T-helper 1 cell treated with Interleukin-12 subunit alpha and Interleukin-12 subunit beta and Interleukin-4 antibody, amounts not matched to agents 30 μg/mL and 1 μg/mL, for 36 hours (primary cell): Measurements from ENCODE around the gene GRB10.

Experiments used
- H3K27ac Mint-ChIP-seq: one replicate; pipeline ENCODE4 v1.8.0; 2021; ENCODE audit warnings: mild to moderate bottlenecking, mixed read lengths
- H3K27me3 Mint-ChIP-seq: one replicate; pipeline ENCODE4 v1.8.0; 2021; ENCODE audit warnings: low read depth, mixed read lengths
- H3K36me3 Mint-ChIP-seq: one replicate; pipeline ENCODE4 v1.8.0; 2021; ENCODE audit warnings: low read depth, mixed read lengths
- H3K4me1 Mint-ChIP-seq: one replicate; pipeline ENCODE4 v1.8.0; 2021; ENCODE audit warnings: low read depth, mixed read lengths
- H3K4me3 Mint-ChIP-seq: one replicate; pipeline ENCODE4 v1.8.0; 2021; ENCODE audit warnings: mild to moderate bottlenecking, moderate library complexity, mixed read lengths
- H3K9me3 Mint-ChIP-seq: one replicate; pipeline ENCODE4 v1.8.0; 2021; ENCODE audit warnings: mixed read lengths

Gene GRB10

DNA sequence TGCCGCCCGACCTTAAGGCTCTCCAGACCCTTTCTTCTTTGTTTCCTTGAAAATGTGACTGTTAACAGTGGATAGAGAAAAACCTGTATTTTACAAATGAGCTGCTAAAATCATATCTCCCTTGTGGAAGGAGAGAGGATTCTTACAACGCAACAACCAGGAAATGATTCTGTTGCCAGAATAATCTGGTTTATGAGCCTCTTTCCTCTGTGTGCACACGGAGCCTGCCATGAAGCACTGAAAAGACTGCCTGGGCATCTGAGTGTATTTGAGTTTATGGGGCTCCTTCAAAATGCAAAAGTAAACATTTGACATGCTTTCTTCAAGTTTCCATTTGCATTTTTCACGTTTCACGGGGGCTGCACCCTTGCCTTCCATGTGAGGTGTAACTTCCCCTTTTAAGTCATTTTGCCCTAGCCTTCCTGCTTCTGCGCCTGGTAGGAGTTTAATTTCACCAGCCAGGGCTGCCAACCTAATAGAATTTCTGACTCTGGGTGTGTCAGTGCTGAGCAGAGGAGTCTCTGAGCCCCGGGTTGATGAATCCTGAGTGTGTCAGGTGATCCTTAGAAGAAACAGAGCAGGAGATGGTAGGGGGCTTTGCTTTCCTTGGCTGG is 101.2 kb downstream of the GRB10 start:
- Mint-ChIP-seq H3K36me3 (no peaks in the 10 kb centered on the region), H3K4me1 (no peaks in the 10 kb centered on the region), H3K9me3 (no peaks in the 10 kb centered on the region), H3K27me3 (peaks cover 27% of the 10 kb centered on the region), H3K27ac (no peak overlapping the region), H3K4me3 (no peak overlapping the region)

DNA sequence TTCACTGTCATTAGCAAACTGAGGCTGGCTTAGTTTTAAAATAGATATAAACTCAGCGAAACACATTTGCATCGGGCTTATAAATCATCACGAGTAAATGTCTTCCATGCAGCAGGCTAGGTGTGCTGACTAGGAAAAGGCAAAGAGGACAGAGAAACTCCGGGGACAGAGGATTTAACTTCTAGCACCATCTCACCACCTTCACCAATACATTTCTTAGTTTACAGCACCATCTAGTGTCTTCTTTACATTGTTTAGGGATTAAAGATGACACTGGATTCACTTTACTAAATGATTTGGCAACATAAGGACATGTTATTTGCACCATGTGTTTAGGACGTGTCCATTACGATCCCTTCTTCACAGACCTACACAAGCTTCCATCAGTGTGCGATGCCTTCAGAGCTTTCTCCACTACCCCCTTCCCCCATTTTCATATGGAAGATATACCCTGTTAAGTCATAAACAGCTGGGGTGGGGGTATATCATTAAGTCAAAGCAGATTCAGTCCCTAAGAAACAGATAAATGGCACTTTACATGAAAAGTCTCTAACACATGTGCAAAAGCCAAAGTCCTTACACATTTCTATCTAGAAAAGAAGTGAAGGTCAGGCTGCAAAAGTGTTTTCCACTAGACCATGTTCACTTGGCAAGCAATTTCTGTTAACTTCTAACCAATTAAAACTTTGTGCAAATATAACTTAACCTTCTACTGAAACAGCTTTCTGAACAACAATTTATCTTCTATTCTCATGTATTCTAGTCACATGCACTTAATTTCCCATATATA is 103.3 kb downstream of the GRB10 start:
- Mint-ChIP-seq H3K27me3 (peaks cover 23% of the 10 kb centered on the region), H3K36me3 (no peaks in the 10 kb centered on the region), H3K9me3 (no peaks in the 10 kb centered on the region), H3K27ac (no peak overlapping the region), H3K4me3 (no peak overlapping the region), H3K4me1 (no peaks in the 10 kb centered on the region)

DNA sequence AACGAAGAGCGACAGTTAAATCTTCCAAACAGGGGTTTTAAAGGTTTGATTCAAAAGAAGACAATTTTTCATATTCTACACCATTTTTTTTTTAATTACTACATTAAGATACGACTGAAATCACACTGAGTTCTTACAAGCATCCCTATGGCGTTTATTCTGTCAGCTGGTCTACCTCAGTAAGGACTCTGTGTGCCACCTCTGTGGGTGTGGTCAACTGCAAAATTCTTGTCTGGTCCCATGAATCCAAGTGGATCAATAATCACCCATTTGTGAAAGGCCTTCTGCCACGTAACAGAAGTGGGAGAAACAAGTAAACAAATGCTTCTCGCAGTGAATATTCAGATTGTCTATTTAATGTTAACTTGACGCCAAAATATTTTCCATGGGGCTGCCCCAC is 104.1 kb downstream of the GRB10 start:
- Mint-ChIP-seq H3K4me3 (no peak overlapping the region), H3K36me3 (no peaks in the 10 kb centered on the region), H3K9me3 (no peaks in the 10 kb centered on the region), H3K27ac (no peak overlapping the region), H3K4me1 (no peaks in the 10 kb centered on the region), H3K27me3 (peaks cover 18% of the 10 kb centered on the region)

DNA sequence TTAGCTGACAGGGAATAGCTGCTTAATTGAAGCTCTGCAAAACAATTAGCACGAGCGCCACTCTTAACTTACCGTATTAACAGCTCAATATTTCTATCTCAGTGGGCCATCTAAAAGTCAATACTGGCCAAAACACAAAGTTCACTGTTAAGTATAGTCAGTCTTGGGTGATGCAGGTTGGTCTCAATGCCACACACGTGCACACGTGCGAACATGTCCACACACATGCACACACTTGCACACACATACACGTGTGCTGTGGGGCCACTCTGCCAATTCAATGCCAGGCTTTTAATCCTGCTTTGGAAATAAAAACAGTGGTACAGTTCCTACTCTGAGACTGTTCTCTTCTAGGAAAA is 105.1 kb downstream of the GRB10 start:
- H3K27me3 Mint-ChIP-seq, result peaks cover 18% of the 10 kb centered on the region
- H3K36me3 Mint-ChIP-seq, result no peaks in the 10 kb centered on the region
- H3K9me3 Mint-ChIP-seq, result no peaks in the 10 kb centered on the region
- H3K4me3 Mint-ChIP-seq, result no peak overlapping the region
- H3K27ac Mint-ChIP-seq, result no peak overlapping the region
- H3K4me1 Mint-ChIP-seq, result no peaks in the 10 kb centered on the region

DNA sequence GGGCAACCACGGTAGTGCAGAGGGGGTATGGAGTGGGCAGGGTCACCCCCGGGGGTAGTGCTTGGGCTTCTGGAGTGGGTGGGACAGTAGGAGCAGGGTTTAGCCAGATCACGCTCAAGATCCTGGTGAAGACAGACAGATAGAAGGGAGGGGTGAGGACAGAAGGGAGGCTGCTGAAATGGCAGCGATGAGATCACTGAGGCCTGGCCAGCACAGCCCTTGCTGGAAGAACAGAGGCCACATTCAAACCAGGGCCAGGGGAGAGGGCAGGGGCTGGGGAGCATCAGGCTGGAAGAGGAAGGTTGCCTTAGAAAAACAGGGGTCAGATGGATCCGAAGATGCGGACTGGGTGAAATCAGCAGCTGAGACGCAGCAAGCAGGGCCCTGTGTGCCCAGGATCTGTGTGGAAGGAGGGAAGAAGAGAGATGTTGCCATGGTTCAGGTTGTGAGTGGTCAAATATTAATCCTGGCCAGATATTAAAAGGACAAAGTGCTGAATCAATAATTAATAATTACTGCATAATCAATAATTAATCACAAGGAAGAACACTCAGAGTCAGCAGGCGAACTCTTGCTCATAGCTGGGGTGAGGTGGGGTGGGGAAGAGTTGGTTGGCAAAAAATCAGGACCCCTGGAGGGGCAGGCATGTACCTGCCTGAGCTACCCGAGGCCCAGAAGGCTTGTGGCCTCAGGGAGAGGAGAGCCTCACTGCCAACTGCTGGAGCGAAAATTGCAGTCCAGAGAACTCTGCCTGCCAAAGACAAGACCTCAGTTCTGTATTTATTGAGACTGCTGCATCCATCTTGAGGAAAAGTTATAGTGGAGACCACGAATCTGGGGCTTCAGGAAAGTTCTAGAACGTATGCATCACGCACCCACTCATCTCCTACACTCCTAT is 105.7 kb downstream of the GRB10 start:
- H3K36me3 Mint-ChIP-seq, result no peaks in the 10 kb centered on the region
- H3K9me3 Mint-ChIP-seq, result no peaks in the 10 kb centered on the region
- no peak overlapping the region for H3K27ac Mint-ChIP-seq
- no peak overlapping the region for H3K4me3 Mint-ChIP-seq
- H3K27me3 Mint-ChIP-seq, result peaks cover 18% of the 10 kb centered on the region
- H3K4me1 Mint-ChIP-seq, result no peaks in the 10 kb centered on the region

DNA sequence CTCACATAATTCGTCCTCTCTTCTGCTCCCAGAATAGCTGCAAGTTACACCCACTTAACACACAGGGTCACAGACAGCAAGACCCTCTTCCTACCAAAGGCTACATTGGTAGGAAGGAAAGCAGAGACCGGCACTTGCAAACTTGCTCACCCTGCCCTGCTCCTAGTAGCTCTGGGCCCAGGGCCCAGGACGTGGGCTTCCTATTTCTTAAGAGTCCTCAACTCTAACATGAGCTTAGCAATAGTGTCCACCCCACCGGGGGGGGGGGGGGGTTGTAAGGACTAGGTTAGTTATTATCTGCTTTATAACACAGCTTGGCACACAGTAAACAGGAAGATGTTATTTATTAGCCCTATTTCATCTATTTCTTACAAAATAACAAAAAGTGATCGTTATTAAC is 106.6 kb downstream of the GRB10 start:
- Mint-ChIP-seq H3K27ac (no peak overlapping the region), H3K4me3 (no peak overlapping the region), H3K9me3 (no peaks in the 10 kb centered on the region), H3K36me3 (no peaks in the 10 kb centered on the region), H3K4me1 (no peaks in the 10 kb centered on the region), H3K27me3 (peaks cover 11% of the 10 kb centered on the region)

DNA sequence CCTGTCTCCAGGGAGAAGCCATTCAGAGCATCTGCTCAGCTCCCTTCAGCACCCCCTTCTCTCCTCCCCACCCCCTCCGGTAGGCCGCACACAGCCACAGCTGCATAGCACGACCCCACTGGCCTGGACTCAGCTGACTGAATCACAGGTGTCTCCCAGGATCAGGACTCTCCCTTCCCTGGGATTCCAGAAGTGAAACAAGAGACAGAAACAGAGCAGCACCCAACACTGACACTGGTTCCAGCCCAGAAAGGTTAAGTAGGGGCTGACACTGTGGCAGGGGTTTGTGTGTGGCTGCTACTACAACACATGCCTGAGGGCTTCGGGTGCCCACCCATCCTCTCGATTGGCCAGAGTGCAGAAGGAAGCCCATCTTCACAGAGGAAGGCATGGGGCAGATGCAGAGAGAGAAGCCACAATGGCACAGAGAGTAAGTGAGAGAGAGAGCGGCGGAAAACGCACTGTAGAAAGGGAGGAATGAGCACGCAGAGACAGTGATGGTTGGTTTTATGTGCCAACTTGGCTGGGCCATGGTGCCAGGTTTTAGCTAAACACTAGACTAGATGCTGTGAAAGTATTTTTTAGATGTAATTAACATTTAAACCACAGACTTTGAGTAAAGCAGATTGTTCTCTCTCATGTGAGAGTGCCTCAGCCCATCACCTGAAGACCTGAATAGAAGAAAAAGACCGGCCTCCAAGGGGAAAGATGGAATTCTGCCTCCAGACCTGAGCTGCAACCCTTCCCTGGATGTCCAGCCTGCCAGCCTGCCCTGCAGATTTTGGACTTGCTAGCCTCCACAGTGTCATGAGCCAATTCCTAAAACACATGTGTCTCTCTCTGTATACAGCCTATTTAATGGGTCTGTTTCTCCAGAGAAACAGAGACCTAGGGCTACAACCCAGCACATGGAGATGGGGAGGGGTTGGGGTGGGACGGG is 107.5 kb downstream of the GRB10 start:
- Mint-ChIP-seq H3K27ac (no peak overlapping the region), H3K4me3 (no peak overlapping the region), H3K9me3 (no peaks in the 10 kb centered on the region), H3K4me1 (no peaks in the 10 kb centered on the region), H3K36me3 (no peaks in the 10 kb centered on the region), H3K27me3 (peaks cover 7% of the 10 kb centered on the region)

DNA sequence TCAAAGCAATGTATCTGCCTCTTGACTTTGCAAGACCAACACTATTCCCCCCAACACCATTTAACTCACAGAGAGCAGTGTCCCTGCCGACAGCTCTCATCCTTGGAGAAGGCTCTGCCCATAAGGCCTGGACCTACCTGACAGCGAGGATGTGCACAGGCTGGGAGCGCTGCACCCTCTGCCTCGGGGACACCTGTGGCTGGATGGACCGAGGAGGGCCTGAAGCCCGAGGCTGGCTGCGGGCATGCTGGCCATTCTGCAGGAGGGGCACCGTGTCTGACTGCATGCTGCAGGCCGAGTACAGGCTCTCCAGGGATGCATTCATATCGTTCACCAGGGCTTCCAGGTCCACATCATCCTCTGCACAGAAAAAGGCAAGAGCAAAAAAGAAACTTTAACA is 108.4 kb downstream of the GRB10 start:
- Mint-ChIP-seq H3K36me3 (no peaks in the 10 kb centered on the region), H3K27ac (no peak overlapping the region), H3K4me3 (no peak overlapping the region), H3K27me3 (peaks cover 3% of the 10 kb centered on the region), H3K4me1 (no peaks in the 10 kb centered on the region), H3K9me3 (no peaks in the 10 kb centered on the region)

DNA sequence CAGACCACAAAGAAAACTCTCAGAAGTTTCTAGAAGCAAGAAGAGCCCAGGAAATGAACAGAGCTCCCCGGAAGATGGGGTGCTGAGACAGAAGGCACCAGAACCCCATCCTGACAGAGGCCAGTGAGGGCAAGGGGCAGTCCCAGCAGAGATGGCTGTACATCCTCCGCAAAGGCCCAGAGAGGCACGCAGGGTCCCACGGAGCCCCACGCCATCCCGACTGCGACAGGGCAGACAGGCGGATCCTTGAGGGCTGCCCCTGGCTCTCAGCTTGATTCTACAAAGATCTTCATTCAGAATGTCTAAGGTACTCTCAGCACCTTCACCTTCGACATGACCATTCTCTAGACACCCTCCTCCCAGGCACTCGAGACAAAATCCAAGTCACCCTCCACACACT is 109.6 kb downstream of the GRB10 start:
- H3K9me3 Mint-ChIP-seq, result no peaks in the 10 kb centered on the region
- no peaks in the 10 kb centered on the region for H3K4me1 Mint-ChIP-seq
- H3K27ac Mint-ChIP-seq, result no peak overlapping the region
- H3K27me3 Mint-ChIP-seq, result peaks cover 3% of the 10 kb centered on the region
- no peaks in the 10 kb centered on the region for H3K36me3 Mint-ChIP-seq
- no peak overlapping the region for H3K4me3 Mint-ChIP-seq

DNA sequence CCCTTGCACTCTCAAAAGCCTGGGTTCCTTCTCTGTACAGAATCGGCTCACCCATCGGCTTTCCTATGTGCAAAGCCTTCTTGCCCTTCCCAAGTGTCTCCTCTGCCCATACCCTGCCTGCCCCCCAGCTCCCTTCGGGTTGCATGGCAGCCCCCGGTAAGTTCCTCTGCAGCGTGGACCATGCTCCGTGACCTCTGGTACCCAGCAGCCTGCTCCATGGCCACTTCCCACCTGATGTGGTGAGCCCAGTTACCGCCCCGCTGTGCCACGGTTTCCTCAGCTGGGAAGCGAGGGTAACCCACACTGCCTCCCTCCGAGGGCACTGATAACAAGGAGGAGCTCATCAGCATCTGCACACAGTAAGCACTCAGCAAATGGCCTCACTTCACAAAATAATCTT is 110.7 kb downstream of the GRB10 start:
- Mint-ChIP-seq H3K9me3 (no peaks in the 10 kb centered on the region), H3K36me3 (no peaks in the 10 kb centered on the region), H3K4me3 (no peak overlapping the region), H3K4me1 (no peaks in the 10 kb centered on the region), H3K27ac (no peak overlapping the region), H3K27me3 (peaks cover 3% of the 10 kb centered on the region)

DNA sequence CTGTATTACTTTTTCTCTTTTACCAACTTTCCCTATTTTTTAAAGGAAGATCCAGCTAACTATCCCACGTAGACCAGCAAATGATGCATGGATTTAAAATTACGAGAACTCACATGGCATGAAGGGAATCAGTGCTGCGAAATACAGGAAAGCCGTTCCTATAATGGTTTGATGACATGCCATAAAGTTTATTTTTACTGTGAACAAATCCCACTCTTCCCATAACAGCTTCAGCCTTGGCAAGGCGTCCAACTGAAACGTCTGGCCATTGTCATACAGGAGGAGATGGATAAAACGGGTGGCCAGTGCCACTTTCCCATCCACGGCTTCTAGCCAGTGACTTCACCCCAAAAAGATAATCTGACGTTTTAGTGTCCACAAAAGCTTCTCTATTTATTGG is 111.3 kb downstream of the GRB10 start:
- H3K27me3 Mint-ChIP-seq, result peaks cover 3% of the 10 kb centered on the region

DNA sequence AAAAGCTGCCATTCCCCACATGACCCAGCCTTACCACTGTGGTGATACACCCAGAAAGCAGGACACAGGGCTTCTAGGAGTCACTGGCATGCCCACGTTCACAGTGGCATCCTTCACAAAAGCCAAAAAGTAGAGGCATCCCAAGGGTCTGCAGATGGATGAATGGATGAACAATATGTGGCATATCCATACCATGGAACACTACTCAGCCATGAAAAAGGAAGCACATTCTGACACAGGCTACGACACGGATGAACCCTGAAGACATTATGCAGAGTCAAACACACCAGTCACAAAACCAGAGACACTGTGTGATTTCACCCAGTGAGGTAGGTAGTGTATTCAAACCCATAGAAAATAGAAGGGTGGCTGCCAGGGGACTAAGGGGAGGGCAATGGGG is 112.8 kb downstream of the GRB10 start:
- H3K27ac Mint-ChIP-seq, result no peak overlapping the region
- H3K9me3 Mint-ChIP-seq, result no peaks in the 10 kb centered on the region
- H3K4me3 Mint-ChIP-seq, result no peak overlapping the region
- no peaks in the 10 kb centered on the region for H3K36me3 Mint-ChIP-seq
- H3K27me3 Mint-ChIP-seq, result peaks cover 3% of the 10 kb centered on the region
- H3K4me1 Mint-ChIP-seq, result peaks cover 3% of the 10 kb centered on the region

More for the DNA sequence above, 111.3 kb downstream of the GRB10 start:
- Mint-ChIP-seq H3K36me3 (no peaks in the 10 kb centered on the region), H3K4me3 (no peak overlapping the region), H3K4me1 (no peaks in the 10 kb centered on the region), H3K9me3 (no peaks in the 10 kb centered on the region), H3K27ac (no peak overlapping the region)

DNA sequence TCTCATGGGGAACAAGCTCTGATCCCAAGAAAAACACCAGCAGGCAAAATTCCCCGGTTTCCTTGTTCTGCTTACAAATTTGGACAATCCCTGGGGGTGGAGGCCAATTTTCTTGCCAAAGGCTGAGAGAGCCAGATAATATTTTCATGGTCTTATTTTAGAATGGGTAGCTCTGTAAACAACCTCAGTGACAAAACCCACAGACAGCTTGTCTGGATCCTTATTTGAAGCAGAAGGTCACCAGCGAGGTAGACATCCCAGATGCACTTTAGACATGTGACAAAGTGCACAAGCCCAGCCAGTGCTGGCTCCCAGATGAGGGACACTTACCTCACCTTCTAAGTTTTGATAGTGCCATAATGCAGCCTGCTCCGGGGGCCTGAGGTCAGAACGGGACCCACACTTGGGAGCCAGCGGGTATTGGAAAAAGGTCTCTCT is 114.9 kb downstream of the GRB10 start:
- Mint-ChIP-seq H3K27ac (no peak overlapping the region), H3K9me3 (no peaks in the 10 kb centered on the region), H3K4me3 (no peak overlapping the region), H3K27me3 (peaks cover 3% of the 10 kb centered on the region), H3K4me1 (peaks cover 15% of the 10 kb centered on the region), H3K36me3 (no peaks in the 10 kb centered on the region)

DNA sequence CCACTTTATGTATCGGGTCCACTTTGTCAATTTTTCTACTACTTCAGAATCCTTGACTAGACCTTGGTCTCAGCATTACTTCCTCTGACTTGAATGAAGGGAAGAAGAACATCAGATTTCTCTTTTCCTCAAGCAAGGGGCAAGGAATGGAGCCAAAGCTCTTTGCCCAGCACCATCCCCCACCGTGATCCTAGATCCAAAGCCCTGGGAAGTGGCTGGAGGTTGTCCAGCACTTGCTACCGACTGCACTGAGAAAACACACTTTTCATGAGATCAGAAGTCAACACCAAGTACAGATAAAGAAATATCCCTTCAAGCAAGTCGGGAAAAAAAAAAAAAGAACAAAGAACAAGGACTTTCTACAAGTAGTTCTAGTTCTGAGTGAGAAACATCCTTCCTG is 115.4 kb downstream of the GRB10 start:
- Mint-ChIP-seq H3K4me1 (peaks cover 20% of the 10 kb centered on the region), H3K27ac (no peak overlapping the region), H3K27me3 (peaks cover 3% of the 10 kb centered on the region), H3K4me3 (no peak overlapping the region), H3K36me3 (no peaks in the 10 kb centered on the region), H3K9me3 (no peaks in the 10 kb centered on the region)
